Measurements from ENCODE around the gene DCHS1.

The DCHS1 gene

GRCh38 chr11:6617315-6617781, 38.3 kb downstream of the DCHS1 start:
- Histone ChIP-seq H3K27ac (no peak overlapping the region), H3K4me3 (ENCODE audit: low read depth, low read length) (no peak overlapping the region), H3K36me3 (no peaks in the 10 kb centered on the region), H3K27me3 (ENCODE audit: insufficient read depth, low read depth, severe bottlenecking) (no peaks in the 10 kb centered on the region), H3K9me3 (ENCODE audit: severe bottlenecking) (no peaks in the 10 kb centered on the region)
- DNase-seq = no peak
- no peak for TF ChIP-seq CTCF (IDR thresholded peaks at IDR 0.05; ENCODE audit: low read depth, low read length)

DNA sequence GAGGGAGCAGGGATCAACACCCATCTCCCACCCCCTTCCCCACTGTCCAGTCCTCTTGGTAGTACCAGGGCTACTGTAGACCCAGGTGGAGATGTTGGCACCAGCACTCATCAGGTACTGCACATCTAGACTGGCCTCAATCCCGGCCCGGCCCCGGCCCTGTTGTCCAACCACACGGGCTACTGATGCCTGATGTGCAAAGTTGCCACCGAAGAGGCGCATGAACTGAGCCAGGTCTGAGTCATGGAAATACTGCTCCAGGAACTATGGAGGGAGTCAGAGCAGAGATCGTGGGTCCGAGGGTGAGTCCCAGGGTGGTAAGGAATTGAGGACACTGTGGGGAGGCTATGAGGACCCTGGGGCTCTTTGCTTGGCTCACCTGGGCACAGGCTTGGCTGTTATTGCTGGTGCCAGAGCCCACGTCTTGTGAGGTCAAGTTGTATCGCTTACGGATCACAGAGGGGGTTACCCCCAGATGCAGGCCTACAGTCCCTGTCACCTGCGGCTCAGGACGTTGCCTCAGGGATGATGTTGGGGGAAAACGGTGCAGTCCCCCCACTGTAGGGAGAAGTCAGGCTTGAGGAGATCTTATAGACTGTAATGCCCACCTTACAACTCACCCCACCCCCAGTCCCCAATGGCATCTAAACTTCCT, 38.9 kb downstream of the DCHS1 start:
- Histone ChIP-seq H3K36me3 (no peaks in the 10 kb centered on the region), H3K4me3 (ENCODE audit: low read depth, low read length) (no peak overlapping the region), H3K9me3 (ENCODE audit: severe bottlenecking) (no peaks in the 10 kb centered on the region), H3K27ac (no peak overlapping the region), H3K27me3 (ENCODE audit: insufficient read depth, low read depth, severe bottlenecking) (no peaks in the 10 kb centered on the region)
- DNase-seq = no peak
- no peak for TF ChIP-seq CTCF (IDR thresholded peaks at IDR 0.05; ENCODE audit: low read depth, low read length)

DNA sequence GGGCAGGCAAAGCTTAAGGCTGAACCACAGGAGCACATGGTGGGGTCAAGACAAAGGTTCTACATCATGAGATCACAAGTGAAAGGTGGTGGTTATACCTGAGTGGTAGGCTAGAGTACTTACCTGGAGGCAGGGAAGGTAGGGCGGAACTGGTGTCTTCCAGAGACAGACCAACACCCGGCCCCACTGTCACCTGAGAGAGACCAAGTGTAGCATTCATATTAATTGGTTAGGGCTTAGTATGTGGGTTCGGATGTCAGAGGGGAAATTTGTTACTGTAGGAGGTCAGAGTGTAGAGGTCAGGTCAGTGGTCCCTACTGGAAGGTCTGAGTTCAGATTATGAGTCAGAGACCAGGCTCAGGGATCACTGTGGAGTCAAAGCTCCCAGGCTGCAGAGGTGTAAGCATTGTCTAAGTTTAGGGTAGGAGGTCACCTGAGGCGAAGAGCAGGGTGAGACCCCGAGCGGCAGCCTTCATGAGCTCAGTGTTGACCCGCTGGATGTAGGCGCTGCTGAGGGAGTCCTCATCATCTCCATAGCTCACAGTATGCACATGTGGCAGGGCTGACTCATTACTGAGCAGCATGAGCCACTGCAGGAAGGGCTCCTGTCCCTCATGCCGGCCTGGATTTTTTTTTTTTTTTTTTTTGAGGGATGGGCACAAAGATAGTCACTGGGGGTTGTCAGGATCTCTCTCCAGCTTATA, 39.6 kb downstream of the DCHS1 start:
- DNase-seq = no peak
- H3K27me3 ChIP-seq (ENCODE audit: insufficient read depth, low read depth, severe bottlenecking) = no peaks in the 10 kb centered on the region
- no peak overlapping the region for H3K4me3 ChIP-seq (ENCODE audit: low read depth, low read length)
- no peak overlapping the region for H3K27ac ChIP-seq
- no peak for TF ChIP-seq CTCF (IDR thresholded peaks at IDR 0.05; ENCODE audit: low read depth, low read length)
- peaks cover 4% of the 10 kb centered on the region for H3K36me3 ChIP-seq
- H3K9me3 ChIP-seq (ENCODE audit: severe bottlenecking) = no peaks in the 10 kb centered on the region

GRCh38 chr11:6615046-6615445, 40.6 kb downstream of the DCHS1 start:
- no peaks in the 10 kb centered on the region for H3K9me3 ChIP-seq (ENCODE audit: severe bottlenecking)
- no peak for TF ChIP-seq CTCF (IDR thresholded peaks at IDR 0.05; ENCODE audit: low read depth, low read length)
- H3K4me3 ChIP-seq (ENCODE audit: low read depth, low read length) = no peak overlapping the region
- no peak overlapping the region for H3K27ac ChIP-seq
- H3K36me3 ChIP-seq = peaks cover 14% of the 10 kb centered on the region
- no peaks in the 10 kb centered on the region for H3K27me3 ChIP-seq (ENCODE audit: insufficient read depth, low read depth, severe bottlenecking)
- DNase-seq = no peak

- Histone ChIP-seq H3K36me3 (peaks cover 20% of the 10 kb centered on the region), H3K27me3 (ENCODE audit: insufficient read depth, low read depth, severe bottlenecking) (no peaks in the 10 kb centered on the region), H3K4me3 (ENCODE audit: low read depth, low read length) (no peak overlapping the region), H3K9me3 (ENCODE audit: severe bottlenecking) (no peaks in the 10 kb centered on the region), H3K27ac (no peak overlapping the region)
- DNase-seq = no peak
- no peak for TF ChIP-seq CTCF (IDR thresholded peaks at IDR 0.05; ENCODE audit: low read depth, low read length)
Observed at GRCh38 chr11:6614446-6614845, 41.2 kb downstream of the DCHS1 start.
